BE2C (cell line): ENCODE data around the gene PACC1.

ENCODE experiments used
- DNase-seq: peaks from one replicate; pipeline ENCODE4 v3.0.0-alpha.2; 2020
- H3K27me3 ChIP-seq: fragments of 250-450 bp; sonication (Bioruptor Pico); 2 replicates; pipeline ENCODE4 v1.5.1; 2020; ENCODE audit warnings: mild to moderate bottlenecking
- H3K36me3 ChIP-seq: fragments of 250-450 bp; sonication (Bioruptor Pico); 2 replicates; pipeline ENCODE4 v1.5.1; 2020; ENCODE audit warnings: mild to moderate bottlenecking
- H3K4me1 ChIP-seq: fragments of 250-450 bp; sonication (Bioruptor Pico); 2 replicates; pipeline ENCODE4 v1.5.1; 2020
- H3K4me3 ChIP-seq: 2 replicates; pipeline ENCODE4 v1.5.1; 2011; ENCODE audit warnings: low read depth, low read length
- H3K9me3 ChIP-seq: fragments of 250-450 bp; sonication (Bioruptor Pico); 2 replicates; pipeline ENCODE4 v1.5.1; 2020
- TF ChIP-seq, protein P1 (sequence below): IDR thresholded peaks from 2 replicates; pipeline ENCODE4 v1.5.1; 2012; ENCODE audit warnings: mild to moderate bottlenecking, low read depth, low read length

PACC1 gene

DNA sequence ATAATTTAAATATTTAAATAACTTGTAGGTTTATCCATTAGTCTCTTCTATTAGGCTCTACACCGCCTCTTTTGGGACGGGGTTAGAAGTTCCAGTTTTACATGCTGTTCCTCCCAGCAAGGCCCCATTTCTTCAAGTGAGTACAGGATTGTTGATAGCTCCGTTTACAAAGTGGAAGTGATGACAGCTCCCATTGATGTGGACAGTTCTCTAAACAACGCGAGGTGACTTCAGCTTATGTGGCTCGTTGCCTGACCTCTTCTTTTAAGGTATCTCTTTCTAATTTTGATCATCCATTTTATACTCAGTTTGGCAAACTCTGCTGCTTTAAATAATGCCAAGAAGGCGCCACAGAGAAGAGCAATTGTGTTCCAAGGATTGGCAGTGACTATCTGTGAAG lies 49.7 kb downstream of the PACC1 start:
- H3K36me3 ChIP-seq = peaks cover 28% of the 10 kb centered on the region
- TF ChIP-seq, protein P1, sequence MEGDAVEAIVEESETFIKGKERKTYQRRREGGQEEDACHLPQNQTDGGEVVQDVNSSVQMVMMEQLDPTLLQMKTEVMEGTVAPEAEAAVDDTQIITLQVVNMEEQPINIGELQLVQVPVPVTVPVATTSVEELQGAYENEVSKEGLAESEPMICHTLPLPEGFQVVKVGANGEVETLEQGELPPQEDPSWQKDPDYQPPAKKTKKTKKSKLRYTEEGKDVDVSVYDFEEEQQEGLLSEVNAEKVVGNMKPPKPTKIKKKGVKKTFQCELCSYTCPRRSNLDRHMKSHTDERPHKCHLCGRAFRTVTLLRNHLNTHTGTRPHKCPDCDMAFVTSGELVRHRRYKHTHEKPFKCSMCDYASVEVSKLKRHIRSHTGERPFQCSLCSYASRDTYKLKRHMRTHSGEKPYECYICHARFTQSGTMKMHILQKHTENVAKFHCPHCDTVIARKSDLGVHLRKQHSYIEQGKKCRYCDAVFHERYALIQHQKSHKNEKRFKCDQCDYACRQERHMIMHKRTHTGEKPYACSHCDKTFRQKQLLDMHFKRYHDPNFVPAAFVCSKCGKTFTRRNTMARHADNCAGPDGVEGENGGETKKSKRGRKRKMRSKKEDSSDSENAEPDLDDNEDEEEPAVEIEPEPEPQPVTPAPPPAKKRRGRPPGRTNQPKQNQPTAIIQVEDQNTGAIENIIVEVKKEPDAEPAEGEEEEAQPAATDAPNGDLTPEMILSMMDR = no peak
- H3K4me1 ChIP-seq = no peaks in the 10 kb centered on the region
- H3K27me3 ChIP-seq = no peaks in the 10 kb centered on the region
- H3K9me3 ChIP-seq = no peaks in the 10 kb centered on the region
- no peak for DNase-seq
- no peak overlapping the region for H3K4me3 ChIP-seq

DNA sequence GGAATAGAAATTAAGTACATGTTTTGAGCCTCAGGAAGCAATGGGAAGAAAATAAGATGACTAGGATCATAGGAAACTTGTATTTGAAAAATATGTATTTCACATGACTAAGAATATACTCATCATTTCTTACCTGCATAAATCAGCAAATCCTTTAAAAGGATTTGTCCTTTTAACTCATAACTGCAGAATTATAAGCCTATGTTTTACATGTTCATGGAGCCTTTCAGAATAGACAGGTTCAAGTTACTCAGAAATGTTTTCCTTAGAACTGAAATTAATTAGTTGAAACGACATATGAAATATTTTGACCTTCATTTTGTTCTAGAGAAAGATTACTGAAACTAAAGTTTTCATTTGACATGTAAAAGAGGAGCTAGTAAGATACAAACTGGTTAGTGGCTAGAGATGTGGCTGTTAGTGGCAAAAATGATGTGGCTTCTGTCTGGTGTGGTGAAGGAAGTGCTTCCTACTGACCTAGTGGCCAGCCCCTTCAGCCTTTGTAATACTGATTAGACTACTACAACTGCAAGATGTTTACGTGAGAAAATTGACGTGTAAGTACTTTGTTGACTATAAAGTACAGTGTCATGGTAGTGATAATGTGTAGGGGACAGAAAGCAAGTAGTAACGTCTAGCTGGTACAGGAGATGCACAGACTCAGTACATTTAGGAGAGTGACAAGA lies 54.7 kb downstream of the PACC1 start:
- no peak for DNase-seq
- H3K9me3 ChIP-seq = no peaks in the 10 kb centered on the region
- no peaks in the 10 kb centered on the region for H3K4me1 ChIP-seq
- no peak overlapping the region for H3K4me3 ChIP-seq
- TF ChIP-seq, protein P1 = no peak
- no peaks in the 10 kb centered on the region for H3K27me3 ChIP-seq
- H3K36me3 ChIP-seq = peaks cover 55% of the 10 kb centered on the region

- TF ChIP-seq, protein P1 = no peak
- no peaks in the 10 kb centered on the region for H3K4me1 ChIP-seq
- no peaks in the 10 kb centered on the region for H3K27me3 ChIP-seq
- H3K9me3 ChIP-seq = no peaks in the 10 kb centered on the region
- no peak for DNase-seq
- H3K4me3 ChIP-seq = no peak overlapping the region
- peaks cover 47% of the 10 kb centered on the region for H3K36me3 ChIP-seq
Measured at GRCh38 chr1:212355230-212355969, 59.3 kb downstream of the PACC1 start.

GRCh38 chr1:212354464-212354863 lies 60.2 kb downstream of the PACC1 start:
- TF ChIP-seq, protein P1 = no peak
- DNase-seq = no peak
- peaks cover 40% of the 10 kb centered on the region for H3K36me3 ChIP-seq
- H3K4me3 ChIP-seq = no peak overlapping the region
- H3K27me3 ChIP-seq = no peaks in the 10 kb centered on the region
- H3K9me3 ChIP-seq = no peaks in the 10 kb centered on the region
- H3K4me1 ChIP-seq = no peaks in the 10 kb centered on the region

DNA sequence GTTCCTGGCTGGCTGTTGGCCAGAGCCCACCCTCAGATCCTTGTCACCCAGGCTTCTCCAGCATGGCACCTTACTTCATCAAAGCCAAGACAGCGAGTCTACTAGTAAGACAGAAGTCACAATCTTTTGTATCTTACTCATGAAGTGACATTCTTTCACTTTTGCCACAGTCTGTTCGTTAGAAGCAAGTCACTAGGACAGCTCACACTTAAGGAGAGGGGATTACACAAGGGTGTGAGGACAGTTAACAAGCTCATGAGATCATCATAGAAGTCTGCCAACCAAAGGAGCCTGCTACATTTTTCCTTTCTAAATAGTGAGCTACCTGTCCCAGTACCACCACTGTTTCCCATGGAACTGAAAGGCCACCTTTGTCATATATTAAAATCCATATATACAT lies 61.5 kb downstream of the PACC1 start:
- H3K27me3 ChIP-seq = no peaks in the 10 kb centered on the region
- H3K9me3 ChIP-seq = no peaks in the 10 kb centered on the region
- H3K4me3 ChIP-seq = no peak overlapping the region
- no peaks in the 10 kb centered on the region for H3K4me1 ChIP-seq
- DNase-seq = no peak
- TF ChIP-seq, protein P1 = no peak
- H3K36me3 ChIP-seq = peaks cover 30% of the 10 kb centered on the region

- H3K9me3 ChIP-seq = no peaks in the 10 kb centered on the region
- H3K4me3 ChIP-seq = no peak overlapping the region
- H3K36me3 ChIP-seq = peaks cover 21% of the 10 kb centered on the region
- TF ChIP-seq, protein P1 = no peak
- no peaks in the 10 kb centered on the region for H3K4me1 ChIP-seq
- no peaks in the 10 kb centered on the region for H3K27me3 ChIP-seq
- no peak for DNase-seq
Measured at GRCh38 chr1:212351588-212352362, 62.9 kb downstream of the PACC1 start.
